ENCODE data around the gene REN. TPM values are rescaled to one million over a fixed set of nuclear protein-coding genes. Genes with fewer than 3 reads are reported as not detected.

Gene REN
- total RNA-seq, 1 experiment from 2014 or later, result not detected

- Histone ChIP-seq H3K14ac (ENCODE audit: insufficient read depth, low read length) (no peak overlapping the region), H3K27me3 (ENCODE audit: insufficient read depth, low read length) (no peaks in the 10 kb centered on the region), H2AFZ (ENCODE audit: low read length) (no peak overlapping the region), H3K4ac (ENCODE audit: low read depth, low read length) (no peak overlapping the region), H2BK20ac (ENCODE audit: low read depth, low read length, poor library complexity, severe bottlenecking) (no peak overlapping the region), H2BK12ac (ENCODE audit: insufficient read length, low read depth, low read length) (no peak overlapping the region), H3K79me2 (ENCODE audit: insufficient read depth, low read length) (no peaks in the 10 kb centered on the region), H3K9ac (ENCODE audit: extremely low read depth, insufficient read length, low read length) (no peak overlapping the region), H3T11ph (ENCODE audit: low read length) (no peak overlapping the region), H4K8ac (replicated peaks; ENCODE audit: insufficient read length, low read depth, low read length) (no peak overlapping the region), H2BK15ac (ENCODE audit: low read depth, low read length) (no peak overlapping the region), H3K23me2 (ENCODE audit: insufficient read length, low read depth, low read length, poor library complexity, severe bottlenecking) (no peaks in the 10 kb centered on the region), H3K23ac (ENCODE audit: insufficient read length, low read depth, low read length) (no peak overlapping the region), H2BK5ac (ENCODE audit: insufficient read length, low read length) (no peak overlapping the region), H4K5ac (ENCODE audit: insufficient read length, low read depth, low read length) (no peak overlapping the region), H3K79me1 (ENCODE audit: insufficient read depth, low read depth, low read length, poor library complexity, severe bottlenecking) (no peaks in the 10 kb centered on the region), H2AK5ac (ENCODE audit: insufficient read length, low read length) (no peak overlapping the region), H3K9me3 (ENCODE audit: control insufficient read depth, low read depth, low read length) (peaks cover 8% of the 10 kb centered on the region), H3K18ac (ENCODE audit: insufficient read length, low read depth, low read length) (no peak overlapping the region), H3K56ac (ENCODE audit: insufficient read length, low read depth, low read length) (no peak overlapping the region), H4K91ac (ENCODE audit: insufficient read length, low read depth, low read length) (no peak overlapping the region), H3K4me1 (ENCODE audit: insufficient read depth, low read length) (no peaks in the 10 kb centered on the region), H3K27ac (ENCODE audit: insufficient read length, low read depth, low read length) (no peak overlapping the region), H4K20me1 (ENCODE audit: control insufficient read depth, insufficient read depth, insufficient read length) (no peaks in the 10 kb centered on the region), H3K4me2 (ENCODE audit: insufficient read depth, insufficient read length, low read length) (no peak overlapping the region), H2BK120ac (ENCODE audit: low read depth, low read length, poor library complexity, severe bottlenecking) (no peak overlapping the region)
- peaks cover 0 to 12% (median 8%) of the 10 kb centered on the region in 3 experiments; a peak in 5 of 7 replicates for H3K36me3 Mint-ChIP-seq (ENCODE audit: insufficient read depth in 1 of 3, low read depth in 3 of 3)
- H3K27ac Mint-ChIP-seq, result no peak overlapping the region
- DNase-seq, result no peak
- WGBS (ENCODE audit: extremely low coverage, insufficient read length, low lambda C conversion rate), result no CpG with 5 or more reads among the region's 3 CpGs
- TF ChIP-seq CTCF (conservative IDR thresholded peaks at IDR 0.05), result no peak
- H3K9me3 Mint-ChIP-seq, result peaks cover 15 to 22% of the 10 kb centered on the region in 2 experiments
- H3K27me3 Mint-ChIP-seq (ENCODE audit: low read depth), result peaks cover 29% of the 10 kb centered on the region
- no peak overlapping the region for H3K4me3 Mint-ChIP-seq
- no peaks in the 10 kb centered on the region for H3K4me1 Mint-ChIP-seq
These were observed 8.8 kb upstream of the REN start for GRCh38 chr1:204174958-204175357.

Measured in H9 (cell line).